Thoracic aorta (tissue), 2 donors: ENCODE data around the gene ZNF785. TPM values are rescaled to one million over a fixed set of nuclear protein-coding genes. Genes with fewer than 3 reads are reported as not detected.

ENCODE experiments used
- ATAC-seq: fragments of 150-250 bp; one replicate; pipeline ENCODE4 v1.8.0; 2017; ENCODE audit warnings: low read depth; ENCODE audit not compliant: insufficient number of reproducible peaks, low FRiP score
- DNase-seq: peaks from one replicate; pipeline ENCODE4 v3.0.0-alpha.2; 2020; ENCODE audit warnings: low spot score
- H3K27ac ChIP-seq, 2 donors: fragments of 200-600 bp; sonication (generic); 1 replicate in 1 of 2; 2 replicates in 1 of 2; pipeline ENCODE4 v1.5.1; 2016; ENCODE audit warnings: mild to moderate bottlenecking in 2 of 2, moderate library complexity in 2 of 2
- H3K27me3 ChIP-seq: fragments of 200-600 bp; sonication (generic); replicated peaks from 2 replicates; pipeline ENCODE4 v1.6.0; 2016; ENCODE audit warnings: mild to moderate bottlenecking; ENCODE audit not compliant: insufficient read depth
- H3K36me3 ChIP-seq: fragments of 200-600 bp; sonication (generic); one replicate; pipeline ENCODE4 v1.5.1; 2016
- H3K4me1 ChIP-seq, 2 donors: fragments of 200-600 bp; sonication (generic); 1 replicate in 1 of 2; 2 replicates in 1 of 2; pipeline versions ENCODE4 v1.5.1 to v1.6.0; 2016; ENCODE audit warnings: low read depth in 2 of 2, mild to moderate bottlenecking in 1 of 2; ENCODE audit not compliant: control insufficient read depth in 1 of 2
- H3K4me3 ChIP-seq: fragments of 200-600 bp; sonication (generic); 2 replicates; pipeline ENCODE4 v1.5.1; 2016; ENCODE audit warnings: mild to moderate bottlenecking
- H3K9me3 ChIP-seq: fragments of 200-600 bp; sonication (generic); 2 replicates; pipeline ENCODE4 v1.5.1; 2016
- CTCF ChIP-seq: fragments of 200-600 bp; sonication (generic); IDR thresholded peaks from one replicate; pipeline ENCODE4 v1.5.1; 2019; ENCODE audit warnings: antibody characterized with exemption
- total RNA-seq, 2 donors: library from RNA; depleted of rRNA; stranded (reverse); fragments of >200 nt; gene quantifications; one replicate each; pipeline versions ENCODE4 v1.1.0 to v1.2.3, GENCODE V29; 2016

The ZNF785 gene
- total RNA-seq, 2 donors from 2014 or later, result 10.9 to 15.6 TPM

GRCh38 chr16:30567991-30568638 is 17.4 kb downstream of the ZNF785 start:
- H3K27me3 ChIP-seq, result no peaks in the 10 kb centered on the region
- no peak overlapping the region for H3K4me3 ChIP-seq
- H3K36me3 ChIP-seq, result no peaks in the 10 kb centered on the region
- no peak for TF ChIP-seq CTCF
- peaks cover 15 to 24% of the 10 kb centered on the region in 2 donors for H3K4me1 ChIP-seq
- no peak for ATAC-seq
- DNase-seq, result no peak
- H3K9me3 ChIP-seq, result no peaks in the 10 kb centered on the region
- no peak overlapping the region for H3K27ac ChIP-seq

GRCh38 chr16:30567160-30567990 is 18.1 kb downstream of the ZNF785 start:
- ATAC-seq (no peak), DNase-seq (no peak)
- Histone ChIP-seq H3K4me1 (peaks cover 13 to 17% of the 10 kb centered on the region in 2 donors), H3K27ac (no peak overlapping the region), H3K36me3 (no peaks in the 10 kb centered on the region), H3K27me3 (no peaks in the 10 kb centered on the region), H3K9me3 (no peaks in the 10 kb centered on the region), H3K4me3 (no peak overlapping the region)
- TF ChIP-seq CTCF, result no peak

DNA sequence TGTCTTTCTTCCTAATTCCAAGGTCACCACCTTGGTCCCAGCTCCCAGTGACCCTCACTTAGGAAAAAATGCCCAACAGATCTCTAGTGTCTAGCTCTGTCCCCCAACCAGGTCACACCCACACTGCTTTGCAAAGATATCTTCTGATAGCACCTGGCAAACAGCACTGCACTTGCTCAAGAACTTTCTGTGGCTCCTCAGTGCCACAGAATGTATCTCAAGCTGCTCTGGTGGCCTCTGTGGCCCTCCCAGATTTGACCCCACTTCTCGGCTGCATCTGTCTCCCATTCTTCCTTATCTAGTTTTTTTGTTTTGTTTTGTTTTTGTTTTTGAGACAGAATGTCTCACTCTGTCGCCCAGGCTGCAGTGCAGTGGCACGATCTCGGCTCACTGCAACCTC is 19.0 kb downstream of the ZNF785 start:
- Histone ChIP-seq H3K27ac (no peak overlapping the region), H3K36me3 (no peaks in the 10 kb centered on the region), H3K4me1 (peaks cover 10 to 14% of the 10 kb centered on the region in 2 donors), H3K27me3 (no peaks in the 10 kb centered on the region), H3K9me3 (no peaks in the 10 kb centered on the region), H3K4me3 (no peak overlapping the region)
- TF ChIP-seq CTCF, result no peak
- DNase-seq, result no peak
- no peak for ATAC-seq

DNA sequence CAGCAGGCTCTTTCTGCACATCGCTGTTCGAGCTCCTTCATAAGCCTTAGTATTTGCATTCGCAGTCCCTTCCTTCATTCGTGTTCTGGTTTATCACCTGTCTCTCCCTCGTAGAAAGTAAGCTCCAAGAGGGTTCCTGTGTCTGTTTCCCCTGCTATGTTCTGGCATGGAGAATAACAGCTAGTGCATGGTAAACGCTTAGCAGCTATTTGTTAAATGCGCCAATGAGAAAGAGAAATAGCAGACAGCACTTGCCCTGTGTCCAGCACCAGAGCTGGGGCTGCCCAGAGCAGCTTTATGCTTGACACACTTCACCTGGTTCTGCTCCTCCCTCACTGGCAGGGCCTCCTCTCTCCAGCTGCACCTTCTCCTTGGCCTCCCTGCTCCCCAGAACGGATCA is 19.5 kb downstream of the ZNF785 start:
- Histone ChIP-seq H3K4me3 (no peak overlapping the region), H3K27me3 (no peaks in the 10 kb centered on the region), H3K9me3 (no peaks in the 10 kb centered on the region), H3K27ac (no peak overlapping the region), H3K36me3 (no peaks in the 10 kb centered on the region), H3K4me1 (peaks cover 11 to 19% of the 10 kb centered on the region in 2 donors)
- no peak for ATAC-seq
- no peak for TF ChIP-seq CTCF
- no peak for DNase-seq

DNA sequence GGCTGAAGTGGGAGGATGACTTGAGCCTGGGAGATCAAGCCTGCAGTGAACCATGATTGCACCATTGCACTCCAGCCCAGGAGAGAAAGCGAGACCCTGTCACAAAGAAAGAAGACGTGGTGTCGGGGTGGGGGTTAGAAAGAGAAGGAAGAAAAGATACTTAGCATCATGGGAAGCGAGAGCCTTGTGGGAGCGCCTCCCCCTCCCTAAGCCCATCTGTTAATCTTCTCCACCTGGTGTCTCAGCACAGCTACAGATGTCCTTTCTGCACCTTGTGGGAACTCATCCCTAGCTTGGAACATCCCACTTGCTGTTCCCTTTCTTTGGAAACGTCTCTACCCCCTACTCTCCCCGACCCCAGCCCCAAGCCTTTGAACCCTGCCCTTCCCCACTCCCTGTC is 20.0 kb downstream of the ZNF785 start:
- Histone ChIP-seq H3K27ac (no peak overlapping the region), H3K4me3 (no peak overlapping the region), H3K36me3 (no peaks in the 10 kb centered on the region), H3K4me1 (peaks cover 10 to 16% of the 10 kb centered on the region in 2 donors), H3K9me3 (no peaks in the 10 kb centered on the region), H3K27me3 (no peaks in the 10 kb centered on the region)
- TF ChIP-seq CTCF, result no peak
- ATAC-seq (no peak), DNase-seq (no peak)
